GM19463 (cell line): ENCODE measurements around the gene CPSF4L.

ENCODE experiments used
- ATAC-seq: cut with Tn5 transposase; IDR thresholded peaks from one replicate; pipeline ENCODE4 v1.9.1; 2021; ENCODE audit warnings: mild to moderate bottlenecking, moderate library complexity; ENCODE audit not compliant: unreplicated experiment

Gene CPSF4L

GRCh38 chr17:73290399-73291259, 28.9 kb upstream of the CPSF4L start:
- peak; percentile 43 for ATAC-seq

- no peak for ATAC-seq
Measured at GRCh38 chr17:73289549-73290254, 28.0 kb upstream of the CPSF4L start.

- no peak for ATAC-seq
Measured at GRCh38 chr17:73288534-73289302, 27.0 kb upstream of the CPSF4L start.

GRCh38 chr17:73286863-73287296, 25.2 kb upstream of the CPSF4L start:
- ATAC-seq = no peak

GRCh38 chr17:73285916-73286862, 24.5 kb upstream of the CPSF4L start:
- no peak for ATAC-seq

GRCh38 chr17:73285603-73285908, 23.9 kb upstream of the CPSF4L start:
- no peak for ATAC-seq

GRCh38 chr17:73284906-73285602, 23.4 kb upstream of the CPSF4L start:
- ATAC-seq = no peak

GRCh38 chr17:73284354-73284753, 22.7 kb upstream of the CPSF4L start:
- ATAC-seq = no peak

- no peak for ATAC-seq
Measured at GRCh38 chr17:73283841-73284282, 22.2 kb upstream of the CPSF4L start.

GRCh38 chr17:73283250-73283649, 21.6 kb upstream of the CPSF4L start:
- ATAC-seq = no peak

GRCh38 chr17:73282629-73283028, 20.9 kb upstream of the CPSF4L start:
- no peak for ATAC-seq

GRCh38 chr17:73281928-73282327, 20.2 kb upstream of the CPSF4L start:
- peak; percentile 93 for ATAC-seq

- no peak for ATAC-seq
Measured at GRCh38 chr17:73280191-73280590, 18.5 kb upstream of the CPSF4L start.

GRCh38 chr17:73279704-73280103, 18.0 kb upstream of the CPSF4L start:
- ATAC-seq = no peak

GRCh38 chr17:73278465-73279453, 17.1 kb upstream of the CPSF4L start:
- ATAC-seq = no peak

- no peak for ATAC-seq
Measured at GRCh38 chr17:73278049-73278464, 16.4 kb upstream of the CPSF4L start.

GRCh38 chr17:73274490-73274889, 12.8 kb upstream of the CPSF4L start:
- no peak for ATAC-seq

GRCh38 chr17:73272906-73273218, 11.2 kb upstream of the CPSF4L start:
- no peak for ATAC-seq

GRCh38 chr17:73271072-73271471, 9.4 kb upstream of the CPSF4L start:
- ATAC-seq = peak; percentile 97
